IPS-15b (cell line): ENCODE data around the gene EIF2B5.
A peak's percentile ranks its signal among the peaks of the same experiment; 100 is the strongest.
"Not testable (repeated sequence)": the region's sequence is repeated elsewhere in the genome, so short reads cannot be mapped to it uniquely, and the experiment has no call there.

Source experiments
- H3K27me3 ChIP-seq: one replicate; pipeline ENCODE4 v1.6.1; 2013; ENCODE audit warnings: low read length; ENCODE audit not compliant: control insufficient read depth, insufficient read depth
- H3K36me3 ChIP-seq: one replicate; pipeline ENCODE4 v1.6.1; 2013; ENCODE audit warnings: low read length; ENCODE audit not compliant: control insufficient read depth, insufficient read depth
- H3K4me1 ChIP-seq: one replicate; pipeline ENCODE4 v1.6.1; 2013; ENCODE audit warnings: mild to moderate bottlenecking, low read length; ENCODE audit not compliant: control insufficient read depth, insufficient read depth
- H3K4me3 ChIP-seq: one replicate; pipeline ENCODE4 v1.5.1; 2013; ENCODE audit warnings: low read depth, low read length
- H3K9ac ChIP-seq: one replicate; pipeline ENCODE4 v1.6.1; 2013; ENCODE audit warnings: low read depth, mild to moderate bottlenecking, low read length
- H3K9me3 ChIP-seq: one replicate; pipeline ENCODE4 v1.6.1; 2013; ENCODE audit warnings: mild to moderate bottlenecking, low read length; ENCODE audit not compliant: control insufficient read depth, insufficient read depth

EIF2B5 gene

GRCh38 chr3:184135149-184135910, at the start of gene EIF2B5:
Gene EIF2B5, plus strand, starts transcription at chr3:184135358. Its CDS starts 28 bp downstream, at chr3:184135386.
- Histone ChIP-seq H3K36me3 (peaks cover 9% of the 10 kb centered on the region), H3K4me3 (peak within 1 kb of the TSS; percentile 97), H3K9me3 (no peaks in the 10 kb centered on the region), H3K4me1 (peaks cover 5% of the 10 kb centered on the region), H3K27me3 (no peaks in the 10 kb centered on the region), H3K9ac (peak within 1 kb of the TSS; percentile 85)

GRCh38 chr3:184085389-184085852, 49.7 kb upstream of the EIF2B5 start:
- Histone ChIP-seq H3K4me3 (no peak overlapping the region), H3K9me3 (no peaks in the 10 kb centered on the region), H3K9ac (no peak overlapping the region), H3K36me3 (no peaks in the 10 kb centered on the region), H3K4me1 (no peaks in the 10 kb centered on the region), H3K27me3 (no peaks in the 10 kb centered on the region)

GRCh38 chr3:184092199-184092598, 43.0 kb upstream of the EIF2B5 start:
- Histone ChIP-seq H3K36me3 (no peaks in the 10 kb centered on the region), H3K9me3 (no peaks in the 10 kb centered on the region), H3K4me1 (no peaks in the 10 kb centered on the region), H3K4me3 (no peak overlapping the region), H3K9ac (no peak overlapping the region), H3K27me3 (no peaks in the 10 kb centered on the region)

- H3K27me3 ChIP-seq: no peaks in the 10 kb centered on the region
These were observed 38.3 kb upstream of the EIF2B5 start, which contains the start of gene HTR3E for GRCh38 chr3:184096811-184097383. Gene HTR3E, plus strand, starts transcription at chr3:184097064. Its CDS starts 466 bp downstream, at chr3:184097530.

GRCh38 chr3:184097556-184097955, 37.6 kb upstream of the EIF2B5 start:
- Histone ChIP-seq H3K4me3 (no peak overlapping the region), H3K36me3 (no peaks in the 10 kb centered on the region), H3K4me1 (no peaks in the 10 kb centered on the region), H3K9ac (no peak overlapping the region), H3K27me3 (no peaks in the 10 kb centered on the region), H3K9me3 (no peaks in the 10 kb centered on the region)

More at GRCh38 chr3:184096811-184097383, 38.3 kb upstream of the EIF2B5 start, which contains the start of gene HTR3E:
- no peaks in the 10 kb centered on the region for H3K4me1 ChIP-seq
- H3K9ac ChIP-seq: no peak within 1 kb of the TSS
- no peaks in the 10 kb centered on the region for H3K9me3 ChIP-seq
- no peaks in the 10 kb centered on the region for H3K36me3 ChIP-seq
- H3K4me3 ChIP-seq: no peak within 1 kb of the TSS

GRCh38 chr3:184099806-184100686, 35.1 kb upstream of the EIF2B5 start:
- H3K4me1 ChIP-seq: no peaks in the 10 kb centered on the region
- H3K9ac ChIP-seq: no peak overlapping the region
- no peaks in the 10 kb centered on the region for H3K36me3 ChIP-seq
- H3K9me3 ChIP-seq: no peaks in the 10 kb centered on the region
- H3K27me3 ChIP-seq: no peaks in the 10 kb centered on the region
- no peak overlapping the region for H3K4me3 ChIP-seq

GRCh38 chr3:184110316-184110725, 24.8 kb upstream of the EIF2B5 start:
- H3K9me3 ChIP-seq: no peaks in the 10 kb centered on the region
- no peak overlapping the region for H3K4me3 ChIP-seq
- no peaks in the 10 kb centered on the region for H3K27me3 ChIP-seq
- no peak overlapping the region for H3K9ac ChIP-seq
- H3K36me3 ChIP-seq: no peaks in the 10 kb centered on the region
- no peaks in the 10 kb centered on the region for H3K4me1 ChIP-seq

- Histone ChIP-seq H3K36me3 (no peaks in the 10 kb centered on the region), H3K9me3 (no peaks in the 10 kb centered on the region), H3K9ac (no peak overlapping the region), H3K4me1 (no peaks in the 10 kb centered on the region), H3K4me3 (no peak overlapping the region), H3K27me3 (no peaks in the 10 kb centered on the region)
These were observed 19.1 kb upstream of the EIF2B5 start for GRCh38 chr3:184116017-184116416.

GRCh38 chr3:184117636-184118035, 17.5 kb upstream of the EIF2B5 start:
- Histone ChIP-seq H3K36me3 (no peaks in the 10 kb centered on the region), H3K4me1 (no peaks in the 10 kb centered on the region), H3K9ac (no peak overlapping the region), H3K9me3 (no peaks in the 10 kb centered on the region), H3K27me3 (no peaks in the 10 kb centered on the region), H3K4me3 (no peak overlapping the region)

GRCh38 chr3:184121031-184121430, 14.1 kb upstream of the EIF2B5 start:
- not testable (repeated sequence) for H3K27me3 ChIP-seq, H3K4me3 ChIP-seq, H3K9me3 ChIP-seq, H3K9ac ChIP-seq, H3K36me3 ChIP-seq, H3K4me1 ChIP-seq

- Histone ChIP-seq H3K27me3 (no peaks in the 10 kb centered on the region), H3K9ac (no peak overlapping the region), H3K4me1 (no peaks in the 10 kb centered on the region), H3K36me3 (no peaks in the 10 kb centered on the region), H3K4me3 (no peak overlapping the region), H3K9me3 (no peaks in the 10 kb centered on the region)
These were observed 9.2 kb upstream of the EIF2B5 start for GRCh38 chr3:184126006-184126405.
